GM12878 (cell line): Measurements from ENCODE around the gene NBEAL1. TPM values are rescaled to one million over a fixed set of nuclear protein-coding genes. Genes with fewer than 3 reads are reported as not detected.

Source experiments
- ATAC-seq: fragments of 200-7000 bp; cut with Tn5 transposase; 3 replicates; pipeline ENCODE4 v1.9.1; 2020; ENCODE audit warnings: mild to moderate bottlenecking, moderate library complexity
- BruUV-seq: library from RNA; stranded (reverse); fragments of 400-500 nt; replicated peaks from 2 replicates; lab custom pipeline; 2021; lab: Mats Ljungman, UMichigan
- CTCF ChIA-PET: fragments of 300-600 bp; sonication (Branson Sonifier 250); formaldehyde crosslinking; extraction: SDS; loops from one replicate; lab custom pipeline; 2021; ENCODE audit warnings: inconsistent platforms; lab: Yijun Ruan, JAX
- POLR2A ChIA-PET: fragments of 350-600 bp; formaldehyde crosslinking; extraction: SDS; loops from one replicate; lab custom pipeline; 2021; ENCODE audit warnings: inconsistent platforms; lab: Charles Lee
- RAD21 ChIA-PET: fragments of 300-600 bp; sonication (Branson Sonifier 250); formaldehyde crosslinking; loops from one replicate; lab custom pipeline; 2023; ENCODE audit warnings: antibody characterized with exemption; ENCODE audit not compliant: unreplicated experiment; lab: Charles Lee
- SMC1A ChIA-PET: fragments of 300-600 bp; sonication (Branson Sonifier 250); formaldehyde crosslinking; loops from one replicate; lab custom pipeline; 2023; ENCODE audit not compliant: unreplicated experiment, uncharacterized antibody; lab: Charles Lee
- DNase-seq: peaks from one replicate; pipeline ENCODE4 v3.0.0-alpha.2; 2011; ENCODE audit warnings: low read depth, low spot score
- FAIRE-seq: peaks from 3 replicates; lab custom pipeline; 2011; peaks lifted over from hg19 to GRCh38; lab: Jason Lieb, UNC
- H2AFZ ChIP-seq: 2 replicates; pipeline ENCODE4 v1.6.0; 2011; ENCODE audit warnings: low read depth, low read length, control low read depth; ENCODE audit not compliant: control insufficient read depth
- H3K27ac ChIP-seq: 2 replicates; pipeline ENCODE4 v1.5.1; 2011; ENCODE audit warnings: control low read depth; ENCODE audit not compliant: control insufficient read depth, insufficient read depth
- H3K27me3 ChIP-seq, 2 experiments: replicated peaks in 1 of 2; 2 replicates each; pipeline versions ENCODE4 v1.6.0 to v1.6.1; 2011; ENCODE audit warnings: low read length in 1 of 2; ENCODE audit not compliant: control insufficient read depth in 2 of 2, insufficient read depth in 2 of 2
- H3K36me3 ChIP-seq, 2 experiments: 2 replicates each; pipeline ENCODE4 v1.5.1; 2011; ENCODE audit warnings: low read length in 1 of 2; ENCODE audit not compliant: control insufficient read depth in 2 of 2, insufficient read depth in 2 of 2
- H3K4me1 ChIP-seq: 2 replicates; pipeline ENCODE4 v1.6.1; 2011; ENCODE audit warnings: mild to moderate bottlenecking, low read length, moderate library complexity, mixed read lengths; ENCODE audit not compliant: control insufficient read depth, insufficient read depth
- H3K4me2 ChIP-seq: 2 replicates; pipeline ENCODE4 v1.6.0; 2011; ENCODE audit warnings: control low read depth; ENCODE audit not compliant: control insufficient read depth, insufficient read depth
- H3K4me3 ChIP-seq: fragments of 200-600 bp; sonication (generic); 2 replicates; pipeline ENCODE4 v1.5.1; 2016
- H3K79me2 ChIP-seq: 2 replicates; pipeline ENCODE4 v1.6.0; 2011; ENCODE audit warnings: low read length; ENCODE audit not compliant: control insufficient read depth, insufficient read depth
- H3K9ac ChIP-seq: 2 replicates; pipeline ENCODE4 v1.8.0; 2011; ENCODE audit warnings: low read length, control low read depth, mixed read lengths; ENCODE audit not compliant: control insufficient read depth, insufficient read depth
- H3K9me3 ChIP-seq: replicated peaks from 3 replicates; pipeline ENCODE4 v1.5.1; 2011; ENCODE audit warnings: mild to moderate bottlenecking, low read length; ENCODE audit not compliant: control insufficient read depth, insufficient read depth
- H4K20me1 ChIP-seq: 2 replicates; pipeline ENCODE4 v1.6.0; 2011; ENCODE audit not compliant: control insufficient read depth, insufficient read depth
- BMI1 ChIP-seq: fragments of 450-650 bp; IDR thresholded peaks from 2 replicates; pipeline ENCODE4 v1.6.1; 2016; ENCODE audit warnings: mild to moderate bottlenecking, moderate library complexity, borderline replicate concordance
- CHD1 ChIP-seq: IDR thresholded peaks from 2 replicates; pipeline ENCODE4 v1.6.1; 2012; ENCODE audit warnings: low read depth, low read length, improper control_type of control experiment
- ETV6 ChIP-seq, 2 experiments: fragments of 450-650 bp in 1 of 2; IDR thresholded peaks in 1 of 2; conservative IDR thresholded peaks in 1 of 2; 2 replicates each; pipeline ENCODE4 v1.6.1; 2014; ENCODE audit warnings: antibody characterized with exemption in 1 of 2, borderline replicate concordance in 1 of 2, low read depth in 1 of 2, mild to moderate bottlenecking in 1 of 2, moderate library complexity in 1 of 2
- IKZF1 ChIP-seq: fragments of 450-650 bp; conservative IDR thresholded peaks from 2 replicates; pipeline ENCODE4 v1.6.1; 2017; ENCODE audit warnings: antibody characterized with exemption, mild to moderate bottlenecking
- JUNB ChIP-seq: IDR thresholded peaks from 2 replicates; pipeline ENCODE4 v1.6.1; 2016; ENCODE audit warnings: antibody characterized with exemption, mild to moderate bottlenecking
- NFYB ChIP-seq: IDR thresholded peaks from 2 replicates; pipeline ENCODE4 v1.6.1; 2011; ENCODE audit warnings: low read depth, mild to moderate bottlenecking, low read length, improper control_type of control experiment, moderate library complexity; ENCODE audit not compliant: insufficient read depth
- NR2C2 ChIP-seq: IDR thresholded peaks from 2 replicates; pipeline ENCODE4 v1.6.1; 2011; ENCODE audit warnings: borderline replicate concordance, low read depth; ENCODE audit not compliant: control insufficient read depth, insufficient read length
- PAX8 ChIP-seq: fragments of 450-650 bp; IDR thresholded peaks from 2 replicates; pipeline ENCODE4 v1.6.1; 2017; ENCODE audit warnings: mild to moderate bottlenecking, moderate library complexity
- POU2F2 ChIP-seq: IDR thresholded peaks from 3 replicates; pipeline ENCODE4 v1.6.1; 2011; ENCODE audit warnings: low read depth, mild to moderate bottlenecking, low read length, borderline replicate concordance
- SMARCA5 ChIP-seq: fragments of 450-650 bp; IDR thresholded peaks from 2 replicates; pipeline ENCODE4 v1.6.1; 2017; ENCODE audit warnings: mild to moderate bottlenecking
- SRF ChIP-seq, 2 experiments: IDR thresholded peaks; 2 replicates each; pipeline ENCODE4 v1.6.1; 2011; ENCODE audit warnings: low read depth in 2 of 2, low read length in 2 of 2, mild to moderate bottlenecking in 1 of 2, moderate library complexity in 1 of 2
- STAT3 ChIP-seq: IDR thresholded peaks from 2 replicates; pipeline ENCODE4 v1.6.1; 2011; ENCODE audit warnings: low read depth, low read length, improper control_type of control experiment
- SUPT20H ChIP-seq: IDR thresholded peaks from 2 replicates; pipeline ENCODE4 v1.6.1; 2011; ENCODE audit warnings: low read depth, mild to moderate bottlenecking, low read length, moderate library complexity, borderline replicate concordance; ENCODE audit not compliant: control insufficient read depth
- WRNIP1 ChIP-seq: IDR thresholded peaks from 2 replicates; pipeline ENCODE4 v1.6.1; 2011; ENCODE audit warnings: low read depth, low read length, improper control_type of control experiment, borderline replicate concordance
- ZBED1 ChIP-seq: IDR thresholded peaks from 2 replicates; pipeline ENCODE4 v1.6.1; 2016; ENCODE audit warnings: borderline replicate concordance
- ZNF24 ChIP-seq: fragments of 450-650 bp; IDR thresholded peaks from 2 replicates; pipeline ENCODE4 v1.6.1; 2017; ENCODE audit warnings: antibody characterized with exemption, mild to moderate bottlenecking
- WGBS: methylation state at CpG from one replicate; pipeline ENCODE4 v1.1.6; 2016; ENCODE audit warnings: low lambda C conversion rate; ENCODE audit not compliant: insufficient replicate concordance, insufficient coverage; ENCODE audit errors: missing lambda C conversion rate; 5-methylcytosine and 5-hydroxymethylcytosine counted together
- in situ Hi-C: fragments of 300-500 bp; cut with MboI; formaldehyde crosslinking; loops from 9 replicates; pipeline ENCODE4 v1.14.3; 2018; ENCODE audit warnings: mixed read lengths
- intact Hi-C: fragments of 100-400 bp; cut with micrococcal nuclease; formaldehyde crosslinking; loops from one replicate; pipeline ENCODE4 v1.14.2; 2022; ENCODE audit not compliant: unreplicated experiment
- polyA plus RNA-seq, 11 experiments: library from polyadenylated mRNA; depleted of rRNA in 4 of 11; unstranded in 6 of 11; stranded (reverse) in 5 of 11; fragments of >200 nt; fragmentation: Nextera tagmentation in 4 of 11; fragmentation: Illumina TruSeq in 1 of 11; extraction: Ambion mirVana in 4 of 11; extraction: Trizol in 1 of 11; gene quantifications; 1 replicate in 1 of 11; 2 replicates in 10 of 11; pipeline versions ENCODE4 v1.2.1 to v1.2.3, GENCODE V29; 2011 to 2016; ENCODE audit warnings: inconsistent platforms in 2 of 11, missing spikeins in 2 of 11, low read depth in 1 of 11
- total RNA-seq, 4 experiments: library from RNA; depleted of rRNA in 3 of 4; stranded (reverse); fragments of >200 nt in 3 of 4; fragmentation: Illumina TruSeq in 1 of 4; extraction: Trizol in 1 of 4; gene quantifications; 2 replicates each; pipeline versions ENCODE4 v1.2.1 to v1.2.3, GENCODE V29; 2013 to 2021
- TF ChIP-seq, protein P1 (sequence below): fragments of 450-650 bp; IDR thresholded peaks from 2 replicates; pipeline ENCODE4 v1.6.1; 2017; ENCODE audit warnings: mild to moderate bottlenecking, low read depth, inconsistent platforms; ENCODE audit not compliant: poor library complexity, severe bottlenecking
- TF ChIP-seq, protein P2 (sequence below): fragments of 450-650 bp; IDR thresholded peaks from 2 replicates; pipeline ENCODE4 v1.6.1; 2018; ENCODE audit warnings: mild to moderate bottlenecking, low read depth, moderate library complexity; ENCODE audit not compliant: partially characterized antibody

The NBEAL1 gene
- total and polyA plus RNA-seq, 10 of the 15 experiments (the other 5 are each of a cell fraction or from before 2014, with no cell fraction given) = 1.9 to 16.1 (median 7.2) TPM

DNA sequence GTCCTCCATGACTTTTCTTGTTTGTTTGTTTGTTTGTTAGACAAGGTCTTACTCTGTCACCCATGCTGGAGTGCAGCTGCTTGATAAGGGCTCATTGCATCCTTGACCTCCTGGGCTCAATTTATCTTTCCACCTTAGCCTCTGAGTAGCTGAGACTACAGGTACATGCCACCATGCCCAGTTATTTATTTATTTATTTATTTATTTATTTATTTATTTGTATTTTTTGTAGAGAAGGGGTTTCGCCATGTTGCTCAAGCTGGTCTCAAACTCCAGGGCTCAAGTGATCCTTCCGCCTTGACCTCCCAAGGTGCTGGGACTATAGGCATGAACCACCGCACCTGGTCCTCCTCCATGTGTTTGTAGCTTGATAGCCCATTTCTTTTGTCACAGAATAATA, 37.9 kb downstream of the NBEAL1 start:
- RAD21 ChIA-PET = interaction anchor here (0.6 kb wide), 1 partner anchor 66 kb away, joined by 3 read pairs; no protein-coding TSS in a partner anchor
- Histone ChIP-seq H3K4me3 (no peak overlapping the region), H3K9ac (no peak overlapping the region), H3K27me3 (no peaks in the 10 kb centered on the region), H3K9me3 (no peaks in the 10 kb centered on the region), H3K36me3 (no peaks in the 10 kb centered on the region), H3K4me1 (no peaks in the 10 kb centered on the region), H4K20me1 (no peaks in the 10 kb centered on the region), H2AFZ (no peak overlapping the region), H3K79me2 (no peaks in the 10 kb centered on the region), H3K27ac (no peak overlapping the region), H3K4me2 (no peak overlapping the region)
- no peak for DNase-seq
- WGBS = 98% methylated on average over 3 of the region's 3 CpGs
- in situ Hi-C loops (no loop called here), intact Hi-C loops (no loop called here)
- no peak for ATAC-seq
- FAIRE-seq = no peak
- BruUV-seq = no TSS peak
- no peak for TF ChIP-seq PAX8
- TF ChIP-seq, protein P1, sequence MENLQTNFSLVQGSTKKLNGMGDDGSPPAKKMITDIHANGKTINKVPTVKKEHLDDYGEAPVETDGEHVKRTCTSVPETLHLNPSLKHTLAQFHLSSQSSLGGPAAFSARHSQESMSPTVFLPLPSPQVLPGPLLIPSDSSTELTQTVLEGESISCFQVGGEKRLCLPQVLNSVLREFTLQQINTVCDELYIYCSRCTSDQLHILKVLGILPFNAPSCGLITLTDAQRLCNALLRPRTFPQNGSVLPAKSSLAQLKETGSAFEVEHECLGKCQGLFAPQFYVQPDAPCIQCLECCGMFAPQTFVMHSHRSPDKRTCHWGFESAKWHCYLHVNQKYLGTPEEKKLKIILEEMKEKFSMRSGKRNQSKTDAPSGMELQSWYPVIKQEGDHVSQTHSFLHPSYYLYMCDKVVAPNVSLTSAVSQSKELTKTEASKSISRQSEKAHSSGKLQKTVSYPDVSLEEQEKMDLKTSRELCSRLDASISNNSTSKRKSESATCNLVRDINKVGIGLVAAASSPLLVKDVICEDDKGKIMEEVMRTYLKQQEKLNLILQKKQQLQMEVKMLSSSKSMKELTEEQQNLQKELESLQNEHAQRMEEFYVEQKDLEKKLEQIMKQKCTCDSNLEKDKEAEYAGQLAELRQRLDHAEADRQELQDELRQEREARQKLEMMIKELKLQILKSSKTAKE = no peak
- no peak for TF ChIP-seq ZBED1
- TF ChIP-seq JUNB = no peak
- no peak for TF ChIP-seq NR2C2
- no peak for TF ChIP-seq SRF (IDR thresholded peaks at IDR 0.05; ENCODE audit: low read depth in 2 of 2, low read length in 2 of 2)
- no peak for TF ChIP-seq NFYB
- TF ChIP-seq IKZF1 = no peak
- no peak for TF ChIP-seq STAT3
- TF ChIP-seq POU2F2 = no peak
- no peak for TF ChIP-seq WRNIP1
- no peak for TF ChIP-seq SUPT20H
- TF ChIP-seq SMARCA5 = no peak
- no peak for TF ChIP-seq CHD1
- no peak for TF ChIP-seq ETV6 (conservative IDR thresholded peaks at IDR 0.05 in 1 of 2, IDR thresholded peaks at IDR 0.05 in 1 of 2; ENCODE audit: borderline replicate concordance in 1 of 2, low read depth in 1 of 2)
- no peak for TF ChIP-seq ZNF24
- TF ChIP-seq, protein P2, sequence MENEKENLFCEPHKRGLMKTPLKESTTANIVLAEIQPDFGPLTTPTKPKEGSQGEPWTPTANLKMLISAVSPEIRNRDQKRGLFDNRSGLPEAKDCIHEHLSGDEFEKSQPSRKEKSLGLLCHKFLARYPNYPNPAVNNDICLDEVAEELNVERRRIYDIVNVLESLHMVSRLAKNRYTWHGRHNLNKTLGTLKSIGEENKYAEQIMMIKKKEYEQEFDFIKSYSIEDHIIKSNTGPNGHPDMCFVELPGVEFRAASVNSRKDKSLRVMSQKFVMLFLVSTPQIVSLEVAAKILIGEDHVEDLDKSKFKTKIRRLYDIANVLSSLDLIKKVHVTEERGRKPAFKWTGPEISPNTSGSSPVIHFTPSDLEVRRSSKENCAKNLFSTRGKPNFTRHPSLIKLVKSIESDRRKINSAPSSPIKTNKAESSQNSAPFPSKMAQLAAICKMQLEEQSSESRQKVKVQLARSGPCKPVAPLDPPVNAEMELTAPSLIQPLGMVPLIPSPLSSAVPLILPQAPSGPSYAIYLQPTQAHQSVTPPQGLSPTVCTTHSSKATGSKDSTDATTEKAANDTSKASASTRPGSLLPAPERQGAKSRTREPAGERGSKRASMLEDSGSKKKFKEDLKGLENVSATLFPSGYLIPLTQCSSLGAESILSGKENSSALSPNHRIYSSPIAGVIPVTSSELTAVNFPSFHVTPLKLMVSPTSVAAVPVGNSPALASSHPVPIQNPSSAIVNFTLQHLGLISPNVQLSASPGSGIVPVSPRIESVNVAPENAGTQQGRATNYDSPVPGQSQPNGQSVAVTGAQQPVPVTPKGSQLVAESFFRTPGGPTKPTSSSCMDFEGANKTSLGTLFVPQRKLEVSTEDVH = no peak
- no peak for TF ChIP-seq BMI1
- SMC1A ChIA-PET = interaction anchor here (1.4 kb wide), 1 partner anchor 20 kb away, joined by 4 read pairs; no protein-coding TSS in a partner anchor
- CTCF ChIA-PET = interaction anchor here (1.5 kb wide), 1 partner anchor 11 kb away, joined by 3 read pairs; no protein-coding TSS in a partner anchor
- POLR2A ChIA-PET = no interaction called here
